HG03442 (cell line): Measurements from ENCODE around the gene STAMBPL1.

Experiments used
- ATAC-seq: cut with Tn5 transposase; IDR thresholded peaks from one replicate; pipeline ENCODE4 v1.9.1; 2021; ENCODE audit warnings: mild to moderate bottlenecking, moderate library complexity; ENCODE audit not compliant: unreplicated experiment

STAMBPL1 gene

DNA sequence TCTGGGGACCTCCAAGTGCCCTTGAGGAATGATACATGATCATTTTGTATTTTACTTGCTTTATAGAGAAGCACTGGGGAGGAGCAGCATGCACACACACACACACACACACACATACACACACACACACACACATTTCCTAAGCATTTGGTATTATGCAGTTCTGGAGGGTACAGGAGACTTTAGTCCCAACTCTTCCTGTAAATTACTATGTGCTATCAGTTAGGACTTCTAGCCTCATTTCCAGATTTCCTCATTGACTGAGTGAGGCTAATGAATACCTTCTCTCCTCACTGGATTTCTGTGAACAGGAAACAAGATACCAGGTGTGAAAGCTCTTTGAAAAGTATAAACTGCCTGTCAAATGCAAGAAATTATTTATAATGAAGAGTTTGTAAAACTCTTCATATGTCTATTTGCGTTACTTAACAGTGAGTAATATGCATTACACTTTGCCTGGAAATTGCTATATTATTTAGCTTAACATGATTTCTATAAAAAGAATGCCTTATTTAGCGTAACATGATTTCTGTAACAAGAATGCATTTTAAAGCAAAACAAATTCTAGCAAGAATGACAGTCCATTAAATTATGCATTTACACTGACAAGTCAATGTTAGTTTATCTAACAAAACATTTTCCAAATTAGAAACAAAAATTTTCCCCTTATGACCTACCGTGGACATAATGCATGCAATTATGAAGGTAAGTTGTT is 38.3 kb downstream of the STAMBPL1 start:
- ATAC-seq, result no peak

DNA sequence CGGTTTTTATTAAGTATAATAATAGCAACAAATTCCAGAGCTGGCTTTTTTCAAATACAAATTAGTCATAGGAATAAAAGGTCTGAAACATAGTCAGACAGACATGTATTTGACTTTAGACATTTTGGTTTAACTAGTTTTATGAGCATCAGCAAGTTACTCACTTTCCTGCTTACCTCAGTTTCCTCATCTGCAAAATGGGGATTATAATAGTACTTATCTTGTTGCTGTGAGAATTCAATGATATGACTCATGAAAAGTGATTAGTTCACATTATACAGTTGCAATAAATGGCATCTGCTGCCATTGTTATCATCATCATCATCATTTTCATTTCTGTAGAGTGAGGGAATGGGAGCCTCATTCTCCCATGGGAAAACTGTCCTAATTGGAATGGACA is 39.0 kb downstream of the STAMBPL1 start:
- no peak for ATAC-seq

DNA sequence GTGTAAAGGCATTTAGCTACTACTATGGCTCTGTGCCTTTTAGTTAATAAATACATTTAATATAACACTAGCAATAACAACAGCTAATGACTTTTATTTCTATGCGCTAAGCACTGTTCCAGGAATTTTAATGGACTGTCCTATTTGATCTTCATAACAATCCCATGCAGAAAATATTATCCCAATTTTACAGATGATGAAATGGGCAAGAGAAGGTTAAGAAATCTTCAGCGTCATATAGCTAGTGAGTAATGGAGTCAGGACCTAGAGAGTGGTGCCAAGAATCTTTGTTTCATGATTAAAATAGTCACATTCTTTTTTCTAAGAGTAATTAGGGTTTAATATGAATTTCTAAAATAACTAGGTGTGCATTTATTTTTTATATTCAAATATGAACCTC is 40.2 kb downstream of the STAMBPL1 start:
- ATAC-seq, result no peak

DNA sequence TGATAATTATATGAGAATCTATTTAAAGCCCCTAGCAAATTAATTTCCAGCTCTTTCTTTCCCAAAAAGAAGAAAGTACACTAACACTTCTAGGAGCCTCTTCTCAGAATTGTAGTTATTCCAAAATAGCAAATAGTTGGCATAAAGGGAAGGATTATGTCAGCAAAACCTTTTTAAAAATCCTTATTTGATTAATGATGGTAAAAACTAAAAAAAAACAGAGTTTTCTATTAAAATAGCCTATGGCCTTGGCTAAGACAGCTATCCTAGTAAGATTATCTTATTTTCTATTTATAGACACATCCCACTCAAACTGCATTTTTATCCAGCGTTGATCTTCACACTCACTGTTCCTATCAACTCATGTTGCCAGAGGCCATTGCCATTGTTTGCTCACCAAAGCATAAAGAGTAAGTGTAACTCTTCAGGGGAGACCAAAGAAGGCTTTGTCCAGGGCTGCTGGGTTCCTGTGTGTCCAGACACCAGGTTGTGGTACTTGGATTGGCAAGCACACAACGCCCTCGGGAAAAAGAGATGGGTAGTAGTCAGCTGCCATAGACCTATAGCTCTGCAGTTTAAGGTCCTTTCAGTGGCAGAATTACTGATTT is 41.0 kb downstream of the STAMBPL1 start:
- no peak for ATAC-seq

DNA sequence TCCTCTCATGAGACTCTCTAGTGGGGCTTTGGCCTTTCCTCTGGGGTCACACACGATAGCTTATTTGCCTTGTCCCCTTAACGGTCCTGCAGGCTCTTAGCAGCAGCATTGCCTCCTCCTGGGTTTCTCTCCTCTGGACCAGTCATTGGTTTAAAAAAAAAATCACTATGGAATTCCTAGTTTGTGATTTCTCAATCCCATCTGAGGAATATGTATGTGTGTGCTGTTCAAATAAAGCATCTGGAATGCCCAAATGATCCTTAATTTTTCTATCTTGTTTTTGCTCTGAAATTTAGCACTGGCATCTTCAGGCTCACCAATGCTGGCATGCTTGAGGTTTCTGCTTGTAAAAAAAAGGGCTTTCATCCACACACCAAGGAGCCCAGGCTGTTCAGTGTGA is 42.0 kb downstream of the STAMBPL1 start:
- ATAC-seq, result no peak

DNA sequence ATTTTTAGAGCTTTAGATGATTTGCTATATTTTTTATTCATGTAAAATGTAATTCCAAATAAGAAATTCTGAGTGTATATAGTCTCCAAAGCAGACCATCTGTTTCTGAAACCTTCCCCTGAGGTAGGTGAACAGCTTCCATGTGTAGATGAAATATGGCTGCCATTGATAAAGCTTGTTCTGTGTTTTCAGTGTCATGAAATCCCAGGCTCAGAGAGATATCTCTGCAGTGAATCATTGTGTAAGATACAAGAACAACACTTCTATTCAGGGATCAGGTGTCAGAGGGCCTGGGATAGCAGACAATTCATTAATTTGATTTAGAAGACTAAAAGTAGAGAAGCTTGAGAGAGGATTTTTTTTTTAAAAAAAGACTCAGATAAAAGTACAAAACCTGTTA is 43.5 kb downstream of the STAMBPL1 start:
- no peak for ATAC-seq

DNA sequence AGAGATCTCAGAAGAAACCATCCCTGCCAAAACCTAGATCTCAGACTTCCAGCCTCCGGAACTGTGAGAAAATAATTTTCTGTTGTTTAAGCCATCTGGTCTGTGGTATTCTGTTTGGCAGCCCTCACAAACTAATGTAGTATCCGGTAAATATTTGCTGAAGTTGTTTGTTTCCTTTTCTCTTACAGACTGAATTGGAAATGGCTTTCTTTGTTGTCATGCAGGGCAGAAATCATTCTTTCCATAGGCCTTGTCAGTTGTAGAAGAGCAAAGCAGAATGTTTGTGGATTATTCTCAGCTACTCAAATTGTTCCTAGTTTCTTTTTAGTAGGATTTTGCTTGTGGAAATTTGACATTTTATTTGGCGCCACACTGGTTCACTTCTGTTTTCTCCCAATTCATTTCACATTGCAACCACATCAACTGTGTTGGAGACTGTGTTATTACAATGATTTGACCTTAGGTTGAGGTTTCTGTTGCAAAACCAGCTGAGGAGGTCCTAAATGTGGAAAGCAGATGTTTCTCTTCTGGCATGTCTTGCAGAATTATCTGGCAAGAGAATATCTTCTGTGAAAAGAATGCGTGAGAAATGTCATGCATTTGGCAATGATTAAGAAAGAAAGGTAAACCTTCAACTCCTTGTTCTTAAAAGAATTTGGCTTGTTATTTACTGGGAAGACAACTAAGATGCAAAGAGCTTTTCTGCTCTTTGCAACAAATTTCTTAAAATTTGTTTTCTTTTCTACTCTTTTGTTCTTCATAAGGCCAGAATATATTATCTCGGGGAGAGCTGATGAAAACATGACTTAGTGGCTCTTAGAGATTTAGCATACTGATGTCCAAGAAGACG is 46.7 kb downstream of the STAMBPL1 start:
- no peak for ATAC-seq

DNA sequence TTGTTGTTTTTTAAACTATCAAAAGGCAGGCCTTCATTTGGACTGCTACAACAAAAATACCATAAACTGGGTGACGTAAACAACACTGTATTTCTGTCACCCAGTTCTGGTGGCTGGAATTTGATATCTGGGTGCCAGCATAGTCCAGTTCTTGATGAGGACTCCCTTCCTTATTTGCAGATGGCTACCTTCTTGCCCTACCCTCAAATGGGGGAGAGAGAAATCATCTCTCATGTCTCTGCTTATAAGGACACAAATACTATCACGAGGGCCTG is 47.3 kb downstream of the STAMBPL1 start:
- ATAC-seq, result no peak

DNA sequence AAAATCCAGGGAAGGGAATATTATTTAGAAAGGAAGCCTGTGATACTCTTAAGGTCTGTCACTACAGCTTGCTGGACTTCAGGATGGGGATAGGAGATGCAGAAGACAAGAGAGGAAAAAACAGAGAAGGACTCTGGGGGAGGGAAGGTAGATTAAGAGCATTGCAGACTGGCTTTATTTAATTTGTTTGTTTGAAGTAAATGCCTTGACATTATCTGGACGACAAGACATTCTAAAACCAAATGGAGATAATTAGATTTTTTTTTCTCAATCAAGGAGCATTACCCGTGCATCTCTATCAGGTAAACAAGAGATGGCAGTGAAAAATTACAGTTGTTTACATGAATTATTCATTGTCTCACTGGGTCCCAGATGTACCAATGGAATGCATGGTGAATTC is 48.2 kb downstream of the STAMBPL1 start:
- no peak for ATAC-seq

DNA sequence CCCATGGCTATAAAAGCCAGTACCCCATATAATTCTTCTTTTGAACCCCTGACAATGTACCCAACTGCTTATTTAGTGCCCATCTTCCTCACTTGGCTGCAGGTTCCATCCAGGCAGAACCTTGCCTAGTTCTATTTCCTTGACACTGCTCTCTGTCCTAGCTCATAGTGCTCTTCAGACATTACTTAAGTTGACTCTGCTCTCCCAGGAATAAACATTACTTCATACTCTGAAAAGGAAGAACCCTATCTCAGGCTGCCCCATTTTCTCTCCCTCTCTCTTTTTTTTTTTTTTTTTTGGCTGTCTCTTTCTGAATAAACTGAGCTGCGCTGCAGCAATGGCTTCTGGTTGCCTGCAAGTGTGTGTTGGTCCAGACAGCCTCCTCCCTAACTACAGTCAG is 51.5 kb downstream of the STAMBPL1 start:
- no peak for ATAC-seq

DNA sequence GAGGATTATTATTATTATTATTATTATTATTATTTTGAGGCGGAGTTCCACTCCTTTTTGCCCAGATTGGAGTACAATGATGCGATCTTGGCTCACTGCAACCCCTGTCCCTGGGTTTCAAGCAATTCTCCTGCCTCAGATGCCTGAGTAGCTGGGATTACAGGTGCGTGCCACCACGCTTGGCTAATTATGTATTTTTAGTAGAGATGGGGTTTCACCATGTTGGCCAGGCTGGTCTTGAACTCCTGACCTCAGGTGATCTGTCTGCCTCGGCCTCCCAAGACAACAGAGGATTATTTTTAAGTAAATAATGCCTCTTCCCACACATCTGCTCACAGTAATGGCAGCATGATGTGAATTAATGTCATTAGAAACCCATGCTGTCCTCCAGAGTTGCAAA is 52.0 kb downstream of the STAMBPL1 start:
- peak; percentile 4 for ATAC-seq

DNA sequence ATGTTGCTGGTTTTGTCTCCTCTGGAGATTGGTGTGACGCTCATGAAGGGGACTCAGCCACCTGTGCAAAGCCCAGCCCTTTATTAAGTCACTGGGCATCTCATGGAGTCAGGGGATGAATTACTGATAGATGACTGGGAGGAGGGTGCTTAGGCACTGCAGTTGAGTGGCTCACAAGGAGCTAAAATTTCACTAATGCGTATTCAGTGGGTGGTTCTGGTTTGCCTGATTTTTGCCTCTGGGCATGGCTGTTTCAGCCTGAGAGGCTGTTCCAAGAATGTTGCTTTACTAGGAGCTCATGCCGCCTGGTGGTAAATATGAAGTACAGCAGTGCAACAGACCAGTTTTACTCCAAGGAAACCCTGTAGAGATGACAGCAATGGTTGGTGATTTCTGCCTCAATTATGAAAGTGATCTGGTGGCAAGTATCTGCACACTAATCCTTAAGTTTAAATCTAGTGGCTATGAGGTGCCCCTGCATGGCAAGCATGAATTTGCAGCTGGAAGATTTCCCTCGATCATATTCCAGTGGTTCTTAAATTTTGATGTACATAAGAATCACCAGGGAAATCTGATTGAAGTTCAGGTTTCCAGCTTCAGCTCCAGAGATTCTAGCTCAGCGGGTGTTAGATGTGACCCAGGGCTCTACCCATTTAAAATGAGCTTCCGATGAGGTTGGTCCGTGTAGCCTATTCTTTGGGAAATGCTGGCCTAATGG is 52.7 kb downstream of the STAMBPL1 start:
- peak; percentile 57 for ATAC-seq

DNA sequence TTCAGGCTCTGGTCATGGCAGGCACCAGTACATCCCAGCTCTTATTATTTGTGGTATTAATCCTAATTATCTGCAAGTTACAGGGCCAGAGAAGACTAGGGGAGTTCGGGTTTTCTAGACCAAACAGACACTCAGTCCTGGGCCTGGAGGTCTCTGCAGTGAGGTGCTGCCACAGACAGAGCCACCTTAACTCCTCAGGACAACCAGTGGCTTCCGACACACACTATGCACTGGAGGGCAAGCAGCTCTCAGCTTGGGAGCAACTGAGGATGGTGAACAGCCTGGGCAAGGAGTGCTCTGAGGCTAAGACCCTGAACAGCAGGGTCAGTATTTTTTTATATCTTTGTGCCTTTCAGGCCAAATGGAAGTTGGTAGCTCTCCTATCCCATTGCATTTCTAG is 53.5 kb downstream of the STAMBPL1 start:
- ATAC-seq, result no peak

DNA sequence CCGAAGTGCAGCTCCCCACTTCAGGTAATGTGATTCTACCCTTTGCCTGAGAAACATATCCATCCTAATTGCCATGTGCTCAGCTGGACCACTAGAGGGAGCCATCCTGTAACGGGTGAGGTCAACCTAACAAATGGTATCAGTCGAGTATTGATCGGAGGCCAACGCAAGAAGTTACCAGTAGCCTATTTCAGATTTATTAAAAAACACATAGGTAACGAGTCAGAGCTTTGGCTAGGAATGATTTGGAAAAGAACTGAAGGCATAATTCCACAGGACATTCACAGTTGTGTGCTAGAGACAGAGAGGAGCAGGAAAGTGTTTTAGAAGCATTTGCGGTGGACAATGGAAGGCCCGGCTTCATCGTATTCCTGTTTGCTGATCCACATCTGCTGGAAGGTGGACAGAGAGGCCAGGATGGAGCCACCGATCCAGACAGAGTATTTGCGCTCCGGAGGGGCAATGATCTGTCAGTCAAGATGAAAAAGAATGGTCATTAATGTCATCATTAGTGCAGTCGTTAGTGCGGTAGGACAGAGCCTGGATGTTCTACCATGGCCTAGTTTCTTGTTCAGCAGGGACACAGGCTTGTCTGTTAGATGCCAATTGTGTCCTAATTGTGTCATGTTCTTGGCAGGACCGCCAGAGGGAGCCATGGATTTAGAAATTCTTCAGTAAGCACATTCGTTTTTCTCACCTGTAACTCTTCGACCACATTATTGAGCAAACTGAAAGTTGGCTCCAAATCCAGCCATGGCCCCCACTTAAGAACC is 55.0 kb downstream of the STAMBPL1 start:
- ATAC-seq, result peak; percentile 43

DNA sequence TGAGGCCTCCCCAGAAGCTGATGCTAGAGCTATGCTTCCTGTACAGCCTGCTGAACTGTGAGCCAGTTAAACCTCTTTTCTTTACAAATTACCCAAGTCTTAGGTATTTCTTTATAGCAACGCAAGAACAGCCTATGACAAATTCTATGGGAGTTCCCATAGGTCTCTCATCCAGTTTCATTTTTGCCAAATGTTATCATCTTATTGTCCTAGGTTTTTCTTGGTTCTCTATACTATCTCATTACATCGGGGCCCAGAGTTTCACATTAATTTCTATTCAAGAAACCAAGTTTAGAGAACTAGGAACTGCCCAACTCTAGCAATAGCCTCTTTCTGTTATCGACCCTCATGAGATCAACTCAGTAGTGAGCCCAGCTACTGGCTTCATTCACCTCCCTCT is 56.6 kb downstream of the STAMBPL1 start:
- ATAC-seq, result no peak

DNA sequence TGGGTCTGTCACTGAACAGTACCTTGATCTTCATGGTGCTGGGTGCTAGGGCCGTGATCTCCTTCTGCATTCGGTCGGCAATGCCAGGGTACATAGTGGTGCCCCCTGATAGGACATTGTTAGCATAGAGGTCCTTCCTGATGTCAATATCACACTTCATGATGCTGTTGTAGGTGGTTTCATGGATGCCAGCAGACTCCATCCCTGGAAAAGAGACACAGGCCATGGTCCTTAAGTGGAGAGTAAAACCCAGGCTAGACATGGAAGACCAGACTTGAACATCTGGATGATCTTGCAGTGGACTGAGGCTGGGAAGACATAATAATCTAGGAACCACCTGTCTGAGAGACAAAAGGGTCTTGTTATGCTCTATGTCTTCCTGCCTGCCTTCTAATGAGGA is 58.0 kb downstream of the STAMBPL1 start:
- ATAC-seq, result no peak

DNA sequence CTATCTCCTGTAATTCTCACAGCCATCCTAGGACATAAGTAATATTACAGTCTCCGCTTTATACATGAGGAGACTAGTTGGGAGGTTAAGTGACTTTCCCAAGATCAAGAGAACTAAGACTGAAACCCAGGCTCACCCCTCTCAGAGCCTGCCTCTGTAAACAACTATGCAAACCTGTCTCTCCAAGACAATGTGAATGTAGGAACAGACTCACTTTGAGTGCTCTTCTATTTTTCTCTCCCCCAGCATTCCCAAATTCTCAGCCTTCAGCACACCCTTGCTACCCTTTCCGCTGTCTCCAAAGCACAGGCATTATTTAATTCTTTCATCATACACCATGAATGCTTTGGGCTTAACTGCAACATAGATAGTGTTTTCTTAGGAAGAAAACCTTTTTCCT is 58.9 kb downstream of the STAMBPL1 start:
- no peak for ATAC-seq

DNA sequence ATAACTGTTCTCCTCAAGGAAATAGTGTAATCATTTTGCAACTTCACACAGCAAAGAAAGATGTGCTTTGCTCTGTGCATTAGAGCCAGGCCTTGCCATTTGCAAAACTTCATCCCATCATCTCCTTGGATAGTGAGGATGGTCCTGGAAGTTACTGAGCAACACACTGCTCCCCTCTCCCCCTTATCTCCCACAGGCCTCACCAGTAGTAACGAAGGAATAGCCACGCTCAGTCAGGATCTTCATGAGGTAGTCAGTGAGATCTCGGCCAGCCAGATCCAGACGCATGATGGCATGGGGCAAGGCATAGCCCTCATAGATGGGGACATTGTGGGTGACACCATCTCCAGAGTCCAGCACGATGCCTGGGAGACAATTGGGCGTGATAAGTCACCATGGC is 61.0 kb downstream of the STAMBPL1 start:
- ATAC-seq, result no peak

DNA sequence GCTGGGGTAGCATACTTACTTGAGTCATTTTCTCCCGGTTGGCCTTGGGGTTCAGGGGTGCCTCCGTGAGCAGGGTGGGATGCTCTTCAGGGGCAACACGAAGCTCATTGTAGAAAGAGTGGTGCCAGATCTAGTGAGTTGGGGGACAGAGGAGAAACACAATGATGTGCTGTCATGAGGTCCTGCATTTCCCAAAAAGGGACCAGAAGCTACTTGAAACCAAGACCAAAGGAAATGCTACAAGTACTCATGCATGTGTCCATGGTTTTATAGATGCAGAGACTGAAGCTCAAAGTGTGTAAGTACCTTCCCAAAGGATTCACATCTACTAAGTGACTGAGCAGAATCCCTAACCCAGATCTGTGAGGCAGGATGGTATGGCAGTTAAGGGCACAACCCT is 63.7 kb downstream of the STAMBPL1 start:
- ATAC-seq, result no peak

DNA sequence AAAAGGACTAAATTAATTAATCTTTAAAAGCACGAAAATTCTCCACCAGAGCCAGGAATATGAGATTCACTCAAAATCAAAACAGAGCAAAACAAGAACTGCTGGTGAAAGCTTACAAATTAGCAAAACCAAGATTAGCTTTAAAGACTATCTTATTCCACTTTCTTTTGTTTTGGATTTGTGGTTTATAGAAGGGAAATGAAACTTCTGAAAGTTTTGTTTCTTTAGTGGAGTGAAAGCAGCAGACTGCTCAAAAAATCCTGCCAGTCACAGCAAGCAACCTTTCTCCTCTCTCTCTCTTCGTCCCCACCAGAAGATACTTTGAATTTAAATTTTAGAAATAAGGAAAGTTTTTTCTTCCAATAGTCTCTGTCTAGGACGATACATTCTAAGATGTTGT is 64.8 kb downstream of the STAMBPL1 start:
- no peak for ATAC-seq

DNA sequence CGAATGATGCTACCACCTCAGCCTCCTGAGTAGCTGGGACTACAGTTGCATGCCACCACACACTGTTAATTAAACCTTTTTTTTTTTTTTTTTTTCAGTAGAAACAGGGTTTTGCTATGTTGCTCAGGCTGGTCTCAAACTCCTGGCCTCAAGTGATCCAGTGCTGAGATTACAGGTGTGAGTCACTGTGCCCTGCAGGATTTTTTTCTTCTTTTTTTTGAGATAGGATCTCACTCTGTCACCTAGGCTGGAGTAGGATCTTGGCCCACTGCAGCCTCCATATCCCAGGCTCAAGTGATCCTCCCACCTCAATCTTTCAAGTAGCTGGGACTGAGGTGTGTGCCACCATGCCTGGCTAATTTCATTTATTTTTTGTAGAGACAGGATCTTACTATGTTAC is 66.2 kb downstream of the STAMBPL1 start:
- no peak for ATAC-seq
